GM19455 (cell line): ENCODE measurements around the gene ROBO2.

Experiments used
- ATAC-seq: cut with Tn5 transposase; IDR thresholded peaks from one replicate; pipeline ENCODE4 v1.9.1; 2021; ENCODE audit not compliant: unreplicated experiment

The ROBO2 gene

GRCh38 chr3:77321646-77322045, 281.7 kb downstream of the ROBO2 start:
- ATAC-seq, result no peak

- no peak for ATAC-seq
Measured at GRCh38 chr3:77323626-77324025, 283.7 kb downstream of the ROBO2 start.

- ATAC-seq, result no peak
Measured at GRCh38 chr3:77324105-77324504, 284.2 kb downstream of the ROBO2 start.

DNA sequence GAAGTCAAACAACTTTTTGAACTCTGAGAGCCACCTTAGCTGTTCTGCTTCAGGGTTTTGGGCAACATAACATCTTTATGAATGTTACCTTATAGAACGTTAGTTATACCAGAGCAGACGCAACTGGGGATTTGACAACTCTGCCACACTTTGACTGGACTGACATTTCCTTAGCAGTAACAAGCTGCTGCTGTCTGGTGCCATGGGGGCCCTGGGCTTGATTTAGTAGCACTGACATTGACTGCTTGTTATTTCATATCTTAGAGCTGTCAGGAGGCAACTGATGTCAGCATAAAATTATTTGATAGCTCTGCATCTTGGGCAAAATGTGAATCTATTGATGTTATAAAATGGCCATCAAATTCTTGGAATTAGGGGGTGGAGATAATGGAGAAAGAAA, 285.4 kb downstream of the ROBO2 start:
- ATAC-seq, result no peak

GRCh38 chr3:77325702-77326101, 285.8 kb downstream of the ROBO2 start:
- ATAC-seq, result no peak

DNA sequence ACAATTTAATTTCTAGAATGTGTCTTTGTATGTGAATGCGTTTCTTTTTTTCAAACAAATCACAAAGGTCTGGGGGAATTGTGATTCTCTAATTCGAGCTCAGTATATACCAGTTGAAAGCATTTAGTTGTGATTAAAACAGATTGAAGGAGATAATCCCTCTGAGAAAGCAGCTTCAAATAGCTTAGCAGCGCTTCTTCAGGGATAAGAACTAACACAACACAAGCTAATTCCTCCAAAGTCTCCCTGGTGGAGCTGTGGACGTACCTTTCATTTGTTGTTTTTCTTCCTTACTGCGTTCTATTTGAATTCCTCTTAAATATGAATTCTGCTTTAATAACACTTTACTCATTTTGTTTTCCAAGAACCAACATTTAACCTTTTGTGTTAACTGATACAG, 286.7 kb downstream of the ROBO2 start:
- no peak for ATAC-seq

DNA sequence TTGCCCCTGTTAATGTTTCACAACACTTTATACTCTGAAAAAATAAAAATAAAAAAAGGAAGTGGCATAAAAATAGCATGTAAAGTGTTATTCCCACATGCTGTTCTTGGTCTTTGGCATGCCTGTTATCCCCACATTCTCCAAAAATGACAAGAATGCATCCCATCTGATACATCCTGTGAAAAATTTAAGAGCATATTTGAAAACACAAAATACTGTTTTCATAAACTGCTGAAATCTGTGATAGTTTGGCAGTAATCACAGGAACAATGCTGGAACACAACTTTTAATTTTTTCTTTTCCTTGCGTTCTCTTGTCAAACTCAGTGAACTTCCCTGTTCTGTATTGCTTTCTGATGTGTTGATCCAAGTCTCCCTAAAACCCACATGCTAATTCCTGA, 288.8 kb downstream of the ROBO2 start:
- ATAC-seq, result no peak

GRCh38 chr3:77329116-77329515, 289.2 kb downstream of the ROBO2 start:
- no peak for ATAC-seq

DNA sequence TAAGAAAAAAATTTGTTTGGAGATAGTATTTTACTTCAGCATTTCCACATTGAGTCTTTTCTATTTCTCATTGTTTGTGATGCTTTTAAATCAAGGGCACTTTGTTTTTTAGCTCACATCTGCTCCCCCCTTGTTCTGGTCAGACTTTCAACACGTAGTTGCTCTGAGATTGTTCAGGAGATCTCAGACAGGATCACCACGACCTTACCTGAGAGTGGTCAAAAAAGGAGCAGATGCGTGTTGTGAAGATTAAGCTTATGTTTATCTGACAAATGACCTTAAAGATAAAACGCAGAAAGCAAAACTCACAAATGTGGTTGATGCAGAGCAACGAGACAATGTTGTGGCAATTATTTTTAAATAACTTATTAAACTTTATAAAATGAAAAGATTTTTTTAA, 298.3 kb downstream of the ROBO2 start:
- ATAC-seq, result no peak

- no peak for ATAC-seq
Measured at GRCh38 chr3:77342027-77342426, 302.1 kb downstream of the ROBO2 start.

- ATAC-seq, result no peak
Measured at GRCh38 chr3:77342688-77343087, 302.8 kb downstream of the ROBO2 start.

DNA sequence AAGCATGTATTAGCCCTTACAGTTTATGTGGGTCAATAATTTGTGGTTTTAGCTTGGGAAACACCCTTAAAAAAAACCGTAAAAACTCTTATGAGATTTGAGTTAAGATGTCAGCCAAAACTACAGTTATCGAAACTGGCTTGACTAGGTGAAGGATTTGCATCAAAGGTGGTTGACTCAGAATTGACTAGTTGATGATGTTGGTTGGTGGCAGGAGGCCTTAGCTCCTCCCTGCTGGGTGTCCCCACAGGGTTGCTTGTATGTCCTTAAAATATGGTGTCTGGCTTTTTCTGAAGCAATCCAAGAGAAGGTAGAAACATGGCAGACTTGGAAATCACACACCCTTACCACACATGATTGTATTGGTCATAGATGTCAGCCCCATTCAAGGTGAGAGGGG, 305.1 kb downstream of the ROBO2 start:
- ATAC-seq, result no peak

- ATAC-seq, result no peak
Measured at GRCh38 chr3:77348244-77348855, 308.5 kb downstream of the ROBO2 start.

DNA sequence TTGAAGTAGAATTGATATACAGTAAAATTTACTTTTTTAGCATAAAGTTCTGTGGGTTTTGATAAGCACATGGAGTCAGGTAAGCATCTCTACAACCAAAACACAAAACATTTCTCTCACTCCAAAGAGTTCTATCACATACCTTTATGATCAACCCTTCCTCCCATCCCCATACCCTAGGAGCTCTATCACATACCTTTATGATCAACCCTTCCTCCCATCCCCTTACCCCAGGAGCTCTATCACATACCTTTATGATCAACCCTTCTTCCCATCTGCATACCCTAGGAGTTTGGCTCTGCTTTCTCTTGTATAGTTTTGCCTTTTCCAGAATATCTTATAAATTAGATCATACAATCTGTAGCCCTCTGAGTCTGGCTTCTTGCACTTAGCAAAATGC, 315.1 kb downstream of the ROBO2 start:
- ATAC-seq, result no peak

DNA sequence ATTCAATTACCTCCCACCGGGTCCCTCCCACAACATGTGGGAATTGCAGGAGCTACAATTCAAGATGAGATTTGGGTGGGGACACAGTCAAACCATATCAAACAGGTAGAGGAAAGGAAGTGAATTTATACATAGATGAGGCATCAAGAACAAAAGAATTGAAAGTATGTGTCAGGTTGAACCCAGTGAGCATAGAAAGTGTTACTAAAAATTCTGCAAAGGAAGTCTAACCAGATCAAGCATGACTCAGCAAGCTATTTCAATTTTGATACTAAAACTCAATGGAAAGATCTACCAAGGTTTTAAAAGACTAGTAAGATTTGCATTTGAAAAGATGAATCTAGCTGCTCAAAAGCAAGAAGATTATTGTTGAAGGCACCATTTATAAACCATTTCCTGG, 323.0 kb downstream of the ROBO2 start:
- ATAC-seq, result no peak

GRCh38 chr3:77365152-77365551, 325.3 kb downstream of the ROBO2 start:
- no peak for ATAC-seq

DNA sequence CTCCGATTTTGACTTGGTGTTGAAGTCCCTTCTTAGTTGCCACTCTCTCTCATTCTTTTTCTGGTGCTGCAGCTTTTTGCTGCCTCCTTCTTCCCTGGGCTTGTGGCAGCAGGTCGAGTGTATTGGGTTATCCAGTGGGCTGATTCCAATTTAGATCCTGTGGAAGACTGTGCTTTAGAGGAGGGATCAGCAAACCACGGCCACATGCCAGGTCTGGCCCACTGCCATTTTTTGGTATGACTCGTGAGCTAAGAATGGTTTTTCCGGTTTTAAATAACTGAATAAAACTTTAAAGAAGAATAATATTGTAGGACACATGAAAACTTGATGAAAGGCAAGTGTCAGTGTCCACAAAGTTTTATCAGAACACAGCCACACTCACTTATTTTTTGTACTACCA, 330.5 kb downstream of the ROBO2 start:
- ATAC-seq, result no peak

GRCh38 chr3:77372018-77372417, 332.1 kb downstream of the ROBO2 start:
- no peak for ATAC-seq

GRCh38 chr3:77372634-77373346, 332.9 kb downstream of the ROBO2 start:
- ATAC-seq, result no peak

DNA sequence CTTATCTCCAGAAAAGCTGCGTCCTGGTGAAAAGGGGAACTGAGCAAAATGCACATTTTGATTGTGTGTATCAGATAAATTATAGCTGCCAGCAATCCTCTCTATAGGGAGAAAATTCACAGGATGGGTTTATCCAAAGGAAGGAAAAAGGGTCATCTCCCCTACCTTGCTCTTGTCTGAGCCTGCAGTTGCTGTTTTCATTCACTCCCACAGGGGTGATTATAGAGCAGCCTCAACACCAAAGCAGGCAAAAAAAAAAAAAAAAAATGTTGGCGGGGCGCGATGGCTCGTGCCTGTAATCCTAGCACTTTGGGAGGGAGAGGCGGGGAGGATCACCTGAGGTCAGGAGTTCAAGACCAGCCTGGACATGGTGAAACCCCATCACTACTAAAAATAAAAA, 333.7 kb downstream of the ROBO2 start:
- ATAC-seq, result no peak

DNA sequence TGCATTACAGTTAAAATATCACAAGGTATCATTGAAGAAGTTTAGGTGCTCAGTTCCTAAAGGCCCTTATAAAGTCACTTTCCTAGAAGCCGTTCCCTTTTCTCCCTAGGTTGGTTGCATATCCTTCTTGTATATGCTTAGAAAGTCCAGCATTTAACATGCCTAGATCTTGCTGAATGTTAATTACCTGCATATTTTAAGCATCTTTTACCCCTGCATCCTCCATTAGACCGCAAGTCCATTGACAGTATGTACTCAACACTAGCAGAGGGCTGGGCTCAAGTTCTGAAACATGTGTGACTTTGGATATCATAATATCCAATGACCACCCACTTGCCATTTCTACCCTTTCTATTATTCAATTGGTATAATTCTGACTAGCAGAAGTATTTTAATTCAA, 336.6 kb downstream of the ROBO2 start:
- no peak for ATAC-seq

DNA sequence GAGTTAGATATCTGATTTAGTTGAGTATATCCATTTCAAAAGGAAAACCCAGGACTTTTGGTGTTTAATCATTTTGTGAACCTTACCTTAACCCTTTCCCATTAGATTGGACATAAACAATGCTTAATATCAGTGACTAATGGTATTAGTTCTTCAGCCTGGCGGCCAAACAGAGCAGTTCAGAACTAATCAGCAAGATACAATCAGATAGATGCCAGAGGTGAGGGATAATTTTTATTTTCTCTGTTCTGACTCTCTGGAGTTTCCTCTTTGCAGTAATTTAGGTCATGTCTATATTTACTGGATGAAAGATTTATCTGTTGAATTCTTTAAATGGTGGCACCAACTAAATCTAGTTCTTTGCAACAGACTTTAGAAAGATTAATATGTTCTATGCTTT, 337.8 kb downstream of the ROBO2 start:
- ATAC-seq, result no peak

GRCh38 chr3:77380136-77380535, 340.2 kb downstream of the ROBO2 start:
- ATAC-seq, result no peak
